Body of pancreas (tissue), 4 donors: ENCODE data around the gene ADGRA1. TPM values are rescaled to one million over a fixed set of nuclear protein-coding genes. Genes with fewer than 3 reads are reported as not detected.

Source experiments
- ATAC-seq: fragments of 150-250 bp; one replicate; pipeline ENCODE4 v1.9.1; 2016
- DNase-seq, 4 donors: peaks; one replicate each; pipeline ENCODE4 v3.0.0-alpha.2; 2019
- H3K27ac ChIP-seq, 4 donors: fragments of 200-600 bp; sonication (generic); 1 replicate in 3 of 4; 2 replicates in 1 of 4; pipeline versions ENCODE4 v1.5.1 to v1.6.1; 2016 to 2019; ENCODE audit warnings: mild to moderate bottlenecking in 1 of 4, mixed read lengths in 1 of 4, moderate library complexity in 1 of 4
- H3K27me3 ChIP-seq, 2 donors: fragments of 200-600 bp; sonication (generic); one replicate each; pipeline ENCODE4 v1.6.0; 2016; ENCODE audit warnings: mild to moderate bottlenecking in 1 of 2
- H3K36me3 ChIP-seq, 2 donors: fragments of 200-600 bp; sonication (generic); replicated peaks in 1 of 2; 2 replicates each; pipeline ENCODE4 v1.5.1; 2016; ENCODE audit warnings: low read depth in 2 of 2; ENCODE audit not compliant: insufficient read depth in 1 of 2
- H3K4me1 ChIP-seq: fragments of 200-600 bp; sonication (generic); one replicate; pipeline ENCODE4 v1.6.0; 2016
- H3K4me3 ChIP-seq, 2 donors: fragments of 200-600 bp; sonication (generic); 1 replicate in 1 of 2; 2 replicates in 1 of 2; pipeline ENCODE4 v1.5.1; 2016 to 2019
- H3K9me3 ChIP-seq, 3 donors: fragments of 200-600 bp; sonication (generic); 1 replicate in 2 of 3; 2 replicates in 1 of 3; pipeline ENCODE4 v1.5.1; 2016
- CTCF ChIP-seq, 7 experiments: fragments of 450-650 bp in 4 of 7; fragments of 200-600 bp in 3 of 7; sonication (generic) in 3 of 7; IDR thresholded peaks; one replicate each; pipeline ENCODE4 v1.5.1; 2016 to 2019; ENCODE audit warnings: antibody characterized with exemption in 7 of 7
- POLR2A ChIP-seq, 3 donors: fragments of 450-650 bp; IDR thresholded peaks; one replicate each; pipeline ENCODE4 v1.6.1; 2016; ENCODE audit warnings: antibody characterized with exemption in 3 of 3, mild to moderate bottlenecking in 2 of 3
- WGBS, 2 donors: methylation state at CpG; one replicate each; pipeline ENCODE4 v1.1.5; 2017; 5-methylcytosine and 5-hydroxymethylcytosine counted together
- intact Hi-C: fragments of 100-400 bp; cut with DNase I; formaldehyde crosslinking; loops from one replicate; pipeline ENCODE4 v1.15.1; 2023
- total RNA-seq, 2 donors: library from RNA; depleted of rRNA; stranded (reverse); fragments of >200 nt; gene quantifications; one replicate each; pipeline ENCODE4 v1.1.0, GENCODE V29; 2016

ADGRA1 gene
- total RNA-seq, 2 donors from 2014 or later: under 0.01 TPM; not detected in 1

GRCh38 chr10:133122171-133122935 is 34.6 kb downstream of the ADGRA1 start:
- Histone ChIP-seq H3K27ac (no peak overlapping the region), H3K4me1 (no peaks in the 10 kb centered on the region), H3K36me3 (no peaks in the 10 kb centered on the region), H3K27me3 (no peaks in the 10 kb centered on the region), H3K9me3 (no peaks in the 10 kb centered on the region), H3K4me3 (no peak overlapping the region)
- intact Hi-C loops: no loop called here
- peak in 1 of 4 donors; percentile 3 for DNase-seq
- no peak for ATAC-seq
- TF ChIP-seq POLR2A (IDR thresholded peaks at IDR 0.05): no peak
- TF ChIP-seq CTCF (IDR thresholded peaks at IDR 0.05): no peak
- 58 to 69% methylated on average over 24 to 31 of the region's 33 CpGs for WGBS, 2 donors

GRCh38 chr10:133123050-133123745 is 35.5 kb downstream of the ADGRA1 start:
- DNase-seq: peak in 2 of 4 donors; percentile 4 to 5

GRCh38 chr10:133123746-133124356 is 36.1 kb downstream of the ADGRA1 start:
- H3K4me3 ChIP-seq: no peak overlapping the region
- H3K27ac ChIP-seq: no peak overlapping the region
- H3K4me1 ChIP-seq: no peaks in the 10 kb centered on the region
- TF ChIP-seq CTCF (IDR thresholded peaks at IDR 0.05) (no peak), POLR2A (IDR thresholded peaks at IDR 0.05) (no peak)
- intact Hi-C loops: no loop called here
- ATAC-seq (no peak), DNase-seq (peak in 2 of 4 donors; percentile 3 to 9)
- H3K27me3 ChIP-seq: no peaks in the 10 kb centered on the region
- H3K9me3 ChIP-seq: no peaks in the 10 kb centered on the region
- H3K36me3 ChIP-seq: no peaks in the 10 kb centered on the region
- 63 to 69% methylated on average over 14 to 23 of the region's 23 CpGs for WGBS, 2 donors

More at GRCh38 chr10:133123050-133123745, 35.5 kb downstream of the ADGRA1 start:
- H3K9me3 ChIP-seq: no peaks in the 10 kb centered on the region
- H3K27me3 ChIP-seq: no peaks in the 10 kb centered on the region
- H3K4me3 ChIP-seq: no peak overlapping the region
- H3K36me3 ChIP-seq: no peaks in the 10 kb centered on the region
- WGBS, 2 donors: 52 to 59% methylated on average over 28 to 36 of the region's 39 CpGs
- no peak overlapping the region for H3K27ac ChIP-seq
- H3K4me1 ChIP-seq: no peaks in the 10 kb centered on the region
- intact Hi-C loops: no loop called here
- TF ChIP-seq POLR2A (IDR thresholded peaks at IDR 0.05): no peak
- no peak for TF ChIP-seq CTCF (IDR thresholded peaks at IDR 0.05)
- ATAC-seq: no peak

GRCh38 chr10:133124357-133125211 is 36.9 kb downstream of the ADGRA1 start:
- H3K27me3 ChIP-seq: no peaks in the 10 kb centered on the region
- TF ChIP-seq CTCF (IDR thresholded peaks at IDR 0.05) (peak; percentile 30 to 63 (median 50)), POLR2A (IDR thresholded peaks at IDR 0.05) (no peak)
- no peaks in the 10 kb centered on the region for H3K4me1 ChIP-seq
- intact Hi-C loops: loop anchor here (5.0 kb wide), 1 partner anchor 187 kb away; no protein-coding TSS in a partner anchor
- DNase-seq (peak; percentile 16 to 54 (median 32)), ATAC-seq (peak; percentile 71)
- 31 to 47% methylated on average over 18 to 55 of the region's 58 CpGs for WGBS, 2 donors
- H3K9me3 ChIP-seq: no peaks in the 10 kb centered on the region
- no peaks in the 10 kb centered on the region for H3K36me3 ChIP-seq
- H3K27ac ChIP-seq: no peak overlapping the region
- H3K4me3 ChIP-seq: no peak overlapping the region
